Stimulated activated CD4-positive, alpha-beta T cell treated with anti-CD3 and anti-CD28 coated beads, Interleukin-15, amount 100 ng/mL, for 1 hour (primary cell): ENCODE data around the gene PROM1.
A peak's percentile ranks its signal among the peaks of the same experiment; 100 is the strongest.

ENCODE experiments used
- DNase-seq, 2 donors: peaks; one replicate each; pipeline ENCODE4 v3.0.0-alpha.2; 2020; ENCODE audit warnings: low read depth in 1 of 2, low spot score in 1 of 2

Gene PROM1

GRCh38 chr4:15990570-15991285, 93.1 kb downstream of the PROM1 start:
- no peak for DNase-seq

GRCh38 chr4:15989424-15989823, 94.4 kb downstream of the PROM1 start:
- no peak for DNase-seq

GRCh38 chr4:15988222-15988621, 95.6 kb downstream of the PROM1 start:
- DNase-seq = no peak

GRCh38 chr4:15986907-15987306, 96.9 kb downstream of the PROM1 start:
- no peak for DNase-seq

GRCh38 chr4:15983610-15984009, 100.2 kb downstream of the PROM1 start:
- DNase-seq = no peak

- no peak for DNase-seq
These were observed 100.8 kb downstream of the PROM1 start for GRCh38 chr4:15982842-15983524.

- no peak for DNase-seq
These were observed 107.1 kb downstream of the PROM1 start for GRCh38 chr4:15976456-15977447.

GRCh38 chr4:15971068-15971801, 112.6 kb downstream of the PROM1 start:
- DNase-seq = no peak

- DNase-seq = no peak
These were observed 115.1 kb downstream of the PROM1 start for GRCh38 chr4:15968551-15969300.

- no peak for DNase-seq
These were observed 118.5 kb downstream of the PROM1 start for GRCh38 chr4:15965325-15965724.

GRCh38 chr4:15964159-15964558, 119.7 kb downstream of the PROM1 start:
- no peak for DNase-seq

- DNase-seq = no peak
These were observed 120.2 kb downstream of the PROM1 start for GRCh38 chr4:15963576-15963975.

- DNase-seq = peak in 1 of 2 donors; percentile 36
These were observed 120.8 kb downstream of the PROM1 start, which contains the start of gene FGFBP2 for GRCh38 chr4:15963001-15963451. Gene FGFBP2, minus strand, starts transcription at chr4:15963175. Its CDS starts 46 bp downstream, at chr4:15963129.

- no peak for DNase-seq
These were observed 121.9 kb downstream of the PROM1 start for GRCh38 chr4:15961781-15962510.

GRCh38 chr4:15958562-15958961, 125.3 kb downstream of the PROM1 start:
- DNase-seq = no peak

- DNase-seq = peak; percentile 41 to 71
These were observed 127.5 kb downstream of the PROM1 start for GRCh38 chr4:15956179-15956850.

GRCh38 chr4:15955670-15956069, 128.2 kb downstream of the PROM1 start:
- no peak for DNase-seq

- no peak for DNase-seq
These were observed 130.2 kb downstream of the PROM1 start for GRCh38 chr4:15953625-15954024.

GRCh38 chr4:15951781-15952180, 132.0 kb downstream of the PROM1 start:
- DNase-seq = no peak
